GM12878 (cell line): ENCODE results near the gene CD300E. TPM values are rescaled to one million over a fixed set of nuclear protein-coding genes. Genes with fewer than 3 reads are reported as not detected.
A peak's percentile ranks its signal among the peaks of the same experiment; 100 is the strongest.

Experiments used
- ATF2 ChIP-seq: IDR thresholded peaks from 2 replicates; pipeline ENCODE4 v1.6.1; 2012; ENCODE audit warnings: low read length, inconsistent platforms
- BACH1 ChIP-seq: fragments of 450-650 bp; IDR thresholded peaks from 2 replicates; pipeline ENCODE4 v1.6.1; 2017; ENCODE audit warnings: mild to moderate bottlenecking, borderline replicate concordance
- BMI1 ChIP-seq: fragments of 450-650 bp; IDR thresholded peaks from 2 replicates; pipeline ENCODE4 v1.6.1; 2016; ENCODE audit warnings: mild to moderate bottlenecking, moderate library complexity, borderline replicate concordance
- CEBPZ ChIP-seq: fragments of 150-350 bp; IDR thresholded peaks from 2 replicates; pipeline ENCODE4 v1.6.1; 2016; ENCODE audit warnings: low read depth, low read length
- CUX1 ChIP-seq: IDR thresholded peaks from 2 replicates; pipeline ENCODE4 v1.6.1; 2012; ENCODE audit warnings: improper control_type of control experiment, low read depth, low read length; ENCODE audit not compliant: insufficient replicate concordance
- E2F4 ChIP-seq: IDR thresholded peaks from 2 replicates; pipeline ENCODE4 v1.6.1; 2012; ENCODE audit warnings: low read depth, low read length, improper control_type of control experiment
- EED ChIP-seq: sonication (generic); IDR thresholded peaks from 2 replicates; pipeline ENCODE4 v1.6.1; 2016; ENCODE audit warnings: antibody characterized with exemption, low read depth
- HCFC1 ChIP-seq: fragments of 150-350 bp; IDR thresholded peaks from 2 replicates; pipeline ENCODE4 v1.6.1; 2014; ENCODE audit warnings: low read length
- IKZF1 ChIP-seq: fragments of 450-650 bp; conservative IDR thresholded peaks from 2 replicates; pipeline ENCODE4 v1.6.1; 2017; ENCODE audit warnings: antibody characterized with exemption, mild to moderate bottlenecking
- KDM1A ChIP-seq: fragments of 200-600 bp; sonication (generic); IDR thresholded peaks from 2 replicates; pipeline ENCODE4 v1.6.1; 2016; ENCODE audit warnings: borderline replicate concordance
- MTA2 ChIP-seq: fragments of 450-650 bp; IDR thresholded peaks from 2 replicates; pipeline ENCODE4 v1.6.1; 2016; ENCODE audit warnings: low read depth, mild to moderate bottlenecking, moderate library complexity
- MYC ChIP-seq: IDR thresholded peaks from 2 replicates; pipeline ENCODE4 v1.6.1; 2011; ENCODE audit warnings: mild to moderate bottlenecking, low read length, moderate library complexity, inconsistent platforms; ENCODE audit not compliant: insufficient read depth, insufficient replicate concordance, insufficient read length, severe bottlenecking
- NFYB ChIP-seq: IDR thresholded peaks from 2 replicates; pipeline ENCODE4 v1.6.1; 2011; ENCODE audit warnings: low read depth, mild to moderate bottlenecking, low read length, improper control_type of control experiment, moderate library complexity; ENCODE audit not compliant: insufficient read depth
- NRF1 ChIP-seq: conservative IDR thresholded peaks from 2 replicates; pipeline ENCODE4 v1.6.1; 2011; ENCODE audit warnings: mild to moderate bottlenecking, low read depth, low read length, improper control_type of control experiment
- PAX5 ChIP-seq: IDR thresholded peaks from 2 replicates; pipeline ENCODE4 v1.6.1; 2011; ENCODE audit warnings: low read depth, low read length, borderline replicate concordance
- POU2F2 ChIP-seq: IDR thresholded peaks from 3 replicates; pipeline ENCODE4 v1.6.1; 2011; ENCODE audit warnings: low read depth, mild to moderate bottlenecking, low read length, borderline replicate concordance
- SMC3 ChIP-seq: IDR thresholded peaks from 2 replicates; pipeline ENCODE4 v1.6.1; 2011; ENCODE audit warnings: low read length, improper control_type of control experiment, borderline replicate concordance
- SREBF2 ChIP-seq: IDR thresholded peaks from 2 replicates; pipeline ENCODE4 v1.6.1; 2012; ENCODE audit warnings: mild to moderate bottlenecking, low read length
- STAT1 ChIP-seq: fragments of 450-650 bp; conservative IDR thresholded peaks from 2 replicates; pipeline ENCODE4 v1.6.1; 2014; ENCODE audit warnings: antibody characterized with exemption, mild to moderate bottlenecking
- TAF1 ChIP-seq: IDR thresholded peaks from 2 replicates; pipeline ENCODE4 v1.6.1; 2011; ENCODE audit warnings: mild to moderate bottlenecking, low read depth, low read length, borderline replicate concordance
- ZBED1 ChIP-seq: IDR thresholded peaks from 2 replicates; pipeline ENCODE4 v1.6.1; 2016; ENCODE audit warnings: borderline replicate concordance
- polyA plus RNA-seq, 11 experiments: library from polyadenylated mRNA; depleted of rRNA in 4 of 11; unstranded in 6 of 11; stranded (reverse) in 5 of 11; fragments of >200 nt; fragmentation: Nextera tagmentation in 4 of 11; fragmentation: Illumina TruSeq in 1 of 11; extraction: Ambion mirVana in 4 of 11; extraction: Trizol in 1 of 11; gene quantifications; 1 replicate in 1 of 11; 2 replicates in 10 of 11; pipeline versions ENCODE4 v1.2.1 to v1.2.3, GENCODE V29; 2011 to 2016; ENCODE audit warnings: inconsistent platforms in 2 of 11, missing spikeins in 2 of 11, low read depth in 1 of 11
- total RNA-seq, 4 experiments: library from RNA; depleted of rRNA in 3 of 4; stranded (reverse); fragments of >200 nt in 3 of 4; fragmentation: Illumina TruSeq in 1 of 4; extraction: Trizol in 1 of 4; gene quantifications; 2 replicates each; pipeline versions ENCODE4 v1.2.1 to v1.2.3, GENCODE V29; 2013 to 2021

CD300E gene
- total and polyA plus RNA-seq, 10 of the 15 experiments (the other 5 are each of a cell fraction or from before 2014, with no cell fraction given): not detected

GRCh38 chr17:74639704-74640151 lies 16.2 kb upstream of the CD300E start (continued):
- peak; percentile 38; the same call in 1 of the 2 replicates for TF ChIP-seq MTA2
- no peak for TF ChIP-seq BMI1
- no peak for TF ChIP-seq NRF1
- no peak for TF ChIP-seq ATF2
- no peak for TF ChIP-seq CUX1
- TF ChIP-seq NFYB: no peak
- no peak for TF ChIP-seq BACH1
- no peak for TF ChIP-seq HCFC1
- TF ChIP-seq E2F4: no peak
- no peak for TF ChIP-seq SREBF2
- no peak for TF ChIP-seq SMC3
- TF ChIP-seq KDM1A: no peak
- peak; percentile 66; the same call in 1 of the 2 replicates for TF ChIP-seq IKZF1
- TF ChIP-seq STAT1: no peak
- peak; percentile 68 for TF ChIP-seq EED
- no peak for TF ChIP-seq ZBED1
- no peak for TF ChIP-seq CEBPZ
- TF ChIP-seq PAX5: no peak
- no peak for TF ChIP-seq TAF1
- no peak for TF ChIP-seq POU2F2
- no peak for TF ChIP-seq MYC
